ENCODE measurements around the gene MYBPHL.
A peak's percentile ranks its signal among the peaks of the same experiment; 100 is the strongest.

MYBPHL gene, protein sequence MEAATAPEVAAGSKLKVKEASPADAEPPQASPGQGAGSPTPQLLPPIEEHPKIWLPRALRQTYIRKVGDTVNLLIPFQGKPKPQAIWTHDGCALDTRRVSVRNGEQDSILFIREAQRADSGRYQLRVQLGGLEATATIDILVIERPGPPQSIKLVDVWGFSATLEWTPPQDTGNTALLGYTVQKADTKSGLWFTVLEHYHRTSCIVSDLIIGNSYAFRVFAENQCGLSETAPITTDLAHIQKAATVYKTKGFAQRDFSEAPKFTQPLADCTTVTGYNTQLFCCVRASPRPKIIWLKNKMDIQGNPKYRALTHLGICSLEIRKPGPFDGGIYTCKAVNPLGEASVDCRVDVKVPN

GRCh38 chr1:109306832-109307273, at the start of gene MYBPHL:
Gene MYBPHL, minus strand, starts transcription at chr1:109307011. Its CDS starts 20 bp downstream, at chr1:109306991.
- no peak for DNase-seq

DNA sequence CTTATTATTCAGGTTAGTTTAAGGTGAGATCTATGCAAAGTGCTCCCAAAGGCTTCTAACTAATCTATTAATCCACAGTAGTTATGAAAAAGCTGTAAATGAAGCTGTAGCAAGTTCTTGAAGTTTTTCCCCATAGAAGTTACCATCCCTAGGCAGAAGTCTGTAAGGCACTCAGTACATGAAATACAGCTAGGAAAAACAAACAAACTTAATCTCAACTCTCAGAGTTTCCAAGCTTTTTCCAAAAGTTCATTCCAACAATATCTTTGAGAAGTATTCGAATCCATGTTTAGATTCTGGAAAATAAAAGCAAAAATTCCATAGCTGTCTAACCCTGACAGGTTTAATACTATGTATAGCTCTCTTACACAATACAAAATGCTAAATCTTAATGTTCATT, 49.7 kb upstream of the MYBPHL start:
- no peak for DNase-seq

DNA sequence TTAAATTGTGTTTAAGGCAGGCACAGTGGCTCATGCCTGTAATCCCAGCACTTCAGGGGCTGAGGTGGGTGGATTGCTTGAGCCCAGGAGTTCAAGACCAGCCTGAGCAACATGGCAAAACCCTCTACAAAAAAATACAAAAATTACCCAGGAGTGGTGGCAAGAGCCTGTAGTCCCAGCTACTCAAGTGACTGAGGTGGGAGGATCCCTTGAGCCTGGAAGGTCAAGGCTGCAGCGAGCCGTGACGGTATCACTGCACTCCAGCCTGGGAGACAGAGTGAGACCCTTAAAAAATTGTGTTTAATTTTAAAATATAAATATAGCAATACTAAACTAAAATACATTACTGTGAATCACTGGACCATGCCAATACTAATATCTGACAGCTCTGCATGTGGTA, 48.1 kb upstream of the MYBPHL start:
- DNase-seq: no peak

GRCh38 chr1:109351457-109351856, 44.6 kb upstream of the MYBPHL start:
- DNase-seq: no peak

DNA sequence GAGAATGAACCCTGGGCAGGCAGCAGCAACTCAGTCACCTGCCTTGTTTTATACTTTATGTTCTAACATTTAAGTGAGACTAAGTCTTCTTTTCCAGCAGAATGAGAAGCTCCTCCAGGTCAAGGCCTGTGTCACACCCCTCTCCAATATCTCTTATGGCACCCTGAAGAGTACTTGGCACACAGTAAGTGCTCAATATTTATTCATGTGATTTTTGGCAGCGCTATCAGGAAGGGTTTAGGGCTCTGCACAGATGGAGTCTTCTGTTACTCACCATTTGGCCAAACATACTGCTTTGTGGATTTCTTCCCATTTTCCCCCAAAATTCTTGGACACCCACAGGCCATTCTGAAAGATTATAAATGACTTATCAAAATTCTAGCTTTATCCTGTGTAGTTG, 43.8 kb upstream of the MYBPHL start:
- DNase-seq: no peak

DNA sequence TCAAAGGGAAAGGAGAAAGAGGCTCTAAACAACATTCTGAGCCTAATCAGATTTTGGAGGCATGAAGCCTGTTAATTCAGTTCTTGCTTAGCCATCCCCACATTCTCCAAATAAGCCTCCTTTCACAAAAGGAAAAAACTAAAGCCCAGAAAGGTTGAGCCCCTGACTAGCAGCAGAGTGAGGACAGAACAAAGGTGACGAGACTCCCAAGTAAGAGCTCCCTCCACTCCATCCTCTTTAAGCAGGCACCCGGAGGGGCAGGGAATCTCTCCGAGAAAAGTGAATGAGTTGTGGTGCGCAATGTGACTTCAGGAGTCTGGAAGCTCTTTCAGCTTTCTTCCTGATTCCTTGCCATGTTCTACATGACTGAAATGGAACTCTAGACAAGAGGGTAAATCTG, 43.4 kb upstream of the MYBPHL start:
- no peak for DNase-seq

GRCh38 chr1:109347511-109347910, 40.7 kb upstream of the MYBPHL start:
- DNase-seq: no peak

DNA sequence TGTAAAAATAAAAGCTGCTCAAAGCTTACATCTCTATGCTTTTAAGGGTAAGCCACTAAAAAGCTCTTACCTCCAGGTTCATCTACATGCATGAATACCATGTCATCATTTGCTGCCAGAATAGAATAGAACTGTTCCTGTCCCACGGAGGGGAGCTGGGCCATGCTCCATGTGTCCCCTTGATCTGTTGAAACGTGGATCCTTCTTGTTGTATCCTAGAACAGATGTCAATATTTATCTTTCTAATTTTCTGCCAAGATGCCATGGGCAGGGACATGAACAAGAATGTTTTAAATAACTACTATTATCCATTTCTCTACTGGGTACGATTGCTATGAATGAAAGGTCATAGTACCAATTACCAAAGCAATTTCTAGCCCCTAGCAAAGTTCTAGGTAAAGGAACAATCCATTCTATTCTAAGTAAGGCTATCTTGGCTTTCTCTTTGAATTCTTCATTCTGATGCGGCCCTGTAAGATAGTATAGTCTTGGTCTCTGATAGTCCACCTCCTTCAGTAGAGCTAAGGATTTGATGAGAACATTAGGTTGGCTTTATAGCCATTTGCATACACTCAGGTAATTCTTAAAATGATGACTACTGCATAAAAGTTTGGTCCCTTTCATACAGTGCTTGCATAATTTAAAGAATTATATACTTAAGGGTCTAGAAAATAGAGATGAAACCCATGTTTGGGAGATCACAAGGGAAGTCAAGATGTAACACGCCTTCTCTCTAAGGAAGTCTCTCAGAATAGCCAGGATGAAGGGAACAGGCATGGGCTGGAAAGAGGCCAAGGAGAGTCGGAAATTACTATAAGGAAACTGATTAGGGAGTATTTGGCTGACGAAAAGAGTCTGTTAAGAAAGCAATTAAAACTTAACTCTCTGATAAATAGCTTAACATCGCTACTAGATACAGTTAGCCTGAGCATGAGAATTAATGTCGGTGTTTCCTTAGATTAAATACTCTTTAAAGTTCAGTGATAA, 35.4 kb upstream of the MYBPHL start:
- no peak for DNase-seq

DNA sequence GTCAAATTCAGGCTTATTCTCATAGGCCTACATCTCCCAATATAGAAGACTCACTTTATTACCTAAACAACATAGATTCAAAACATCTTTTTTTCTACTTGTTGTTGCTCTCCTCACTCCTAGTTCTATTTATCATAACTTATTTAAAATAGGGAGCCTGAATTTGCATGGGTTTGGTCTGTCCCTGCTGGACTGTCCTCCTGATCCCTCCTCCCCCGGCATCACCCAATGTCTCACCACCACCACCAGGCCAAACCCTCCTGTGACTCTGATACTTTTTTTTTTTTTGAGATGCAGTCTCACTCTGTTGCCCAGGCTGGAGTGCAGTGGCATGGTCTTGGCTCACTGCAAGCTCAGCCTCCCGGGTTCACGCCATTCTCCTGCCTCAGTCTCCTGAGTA, 31.8 kb upstream of the MYBPHL start:
- DNase-seq: no peak

- no peak for DNase-seq
Observed at GRCh38 chr1:109338091-109338490, 31.3 kb upstream of the MYBPHL start.

- DNase-seq: no peak
Observed at GRCh38 chr1:109335091-109335490, 28.3 kb upstream of the MYBPHL start.

DNA sequence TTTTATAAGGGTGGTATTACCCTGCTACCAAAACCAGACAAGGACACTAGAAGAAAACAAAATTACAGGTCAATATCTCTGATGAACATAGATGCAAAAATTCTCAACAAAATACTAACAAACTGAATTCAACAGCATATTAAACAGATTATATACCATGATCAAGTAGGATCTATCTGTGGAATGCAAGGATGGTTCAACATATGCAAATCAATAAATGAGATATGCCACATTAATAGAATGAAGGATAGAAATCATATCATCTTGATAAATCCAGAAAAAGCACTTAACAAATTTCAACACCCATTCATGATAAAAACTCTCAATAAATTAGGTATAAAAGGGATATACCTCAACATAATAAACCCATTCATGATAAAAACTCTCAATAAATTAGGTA, 24.3 kb upstream of the MYBPHL start:
- DNase-seq: no peak

DNA sequence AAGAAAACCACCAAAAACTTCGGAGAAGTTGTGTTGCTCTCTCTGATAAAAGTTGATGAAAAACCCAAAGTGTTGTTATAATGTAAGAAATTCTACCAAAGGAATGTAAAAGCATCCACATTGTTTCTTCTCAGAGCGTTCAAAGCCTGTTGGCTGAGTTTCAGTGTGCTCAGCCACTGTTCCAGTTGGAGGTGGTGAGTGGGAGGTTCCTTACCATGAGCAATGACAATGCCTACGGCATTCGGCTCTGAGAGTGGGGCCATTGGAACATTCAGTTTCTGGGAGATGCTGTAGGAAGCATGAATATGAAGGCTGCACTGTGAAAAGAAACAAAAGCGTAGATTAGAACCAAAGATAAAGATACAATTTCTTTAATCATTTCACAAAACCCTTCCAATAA, 20.5 kb upstream of the MYBPHL start:
- DNase-seq: no peak

DNA sequence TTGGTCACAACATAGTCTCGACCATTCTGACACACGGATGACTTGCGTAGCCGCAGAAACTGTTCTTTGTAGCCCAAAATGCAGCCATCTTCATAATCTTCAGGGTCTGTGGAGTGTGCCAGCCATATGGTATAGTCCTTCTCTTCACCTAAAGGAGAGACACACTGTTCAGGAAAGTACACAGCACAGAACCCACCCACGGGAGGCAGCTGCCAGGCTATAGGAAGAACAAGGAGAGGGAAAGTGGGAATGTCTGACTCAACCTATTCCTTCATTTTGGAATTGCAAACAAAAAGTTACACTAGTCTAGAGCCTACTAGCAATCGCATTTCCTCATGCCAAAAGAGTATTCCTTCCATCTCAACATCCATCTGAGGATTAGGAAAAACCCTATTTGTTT, 16.2 kb upstream of the MYBPHL start:
- no peak for DNase-seq

DNA sequence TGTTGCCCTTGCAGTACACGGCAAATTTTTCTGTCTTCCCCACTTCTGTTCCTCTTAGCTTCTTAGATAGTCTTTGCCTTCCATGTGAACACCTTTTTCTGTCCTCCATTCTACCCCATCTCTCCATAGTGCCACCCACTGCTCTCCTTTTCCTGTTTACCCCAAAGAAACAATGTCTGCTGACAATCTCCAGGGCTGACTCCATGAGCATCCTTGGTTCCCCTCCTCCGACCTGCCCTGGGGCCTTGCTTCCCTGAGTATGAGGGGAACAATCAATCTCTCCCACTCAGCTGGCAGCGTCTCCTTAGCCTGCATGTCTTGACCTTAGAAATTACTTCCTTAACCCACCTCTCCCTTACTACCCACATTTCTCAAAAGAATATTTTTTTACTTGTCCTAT, 12.3 kb upstream of the MYBPHL start:
- no peak for DNase-seq

GRCh38 chr1:109316506-109316905, 9.7 kb upstream of the MYBPHL start:
- DNase-seq: no peak

DNA sequence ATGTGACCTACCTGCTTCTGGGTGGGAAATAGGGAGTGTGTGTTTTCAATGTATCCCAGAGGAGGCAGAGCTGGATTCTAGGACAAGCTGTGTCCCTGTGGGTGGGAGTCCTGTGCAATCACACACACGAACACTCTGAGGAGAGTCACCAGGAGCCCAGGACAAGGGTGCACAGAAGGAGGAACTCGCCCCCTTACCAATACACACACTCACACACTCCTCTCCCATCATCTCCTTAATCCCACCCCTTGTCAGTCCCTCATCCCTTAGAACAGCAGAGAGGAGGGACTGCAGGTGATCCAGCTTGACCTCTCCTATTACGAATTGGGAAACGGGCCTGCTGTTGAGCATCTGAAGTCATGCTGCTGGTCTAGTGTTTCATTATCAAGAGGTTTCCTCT, 8.5 kb upstream of the MYBPHL start:
- DNase-seq: no peak

- DNase-seq: no peak
Observed at GRCh38 chr1:109314795-109315194, 8.0 kb upstream of the MYBPHL start.

DNA sequence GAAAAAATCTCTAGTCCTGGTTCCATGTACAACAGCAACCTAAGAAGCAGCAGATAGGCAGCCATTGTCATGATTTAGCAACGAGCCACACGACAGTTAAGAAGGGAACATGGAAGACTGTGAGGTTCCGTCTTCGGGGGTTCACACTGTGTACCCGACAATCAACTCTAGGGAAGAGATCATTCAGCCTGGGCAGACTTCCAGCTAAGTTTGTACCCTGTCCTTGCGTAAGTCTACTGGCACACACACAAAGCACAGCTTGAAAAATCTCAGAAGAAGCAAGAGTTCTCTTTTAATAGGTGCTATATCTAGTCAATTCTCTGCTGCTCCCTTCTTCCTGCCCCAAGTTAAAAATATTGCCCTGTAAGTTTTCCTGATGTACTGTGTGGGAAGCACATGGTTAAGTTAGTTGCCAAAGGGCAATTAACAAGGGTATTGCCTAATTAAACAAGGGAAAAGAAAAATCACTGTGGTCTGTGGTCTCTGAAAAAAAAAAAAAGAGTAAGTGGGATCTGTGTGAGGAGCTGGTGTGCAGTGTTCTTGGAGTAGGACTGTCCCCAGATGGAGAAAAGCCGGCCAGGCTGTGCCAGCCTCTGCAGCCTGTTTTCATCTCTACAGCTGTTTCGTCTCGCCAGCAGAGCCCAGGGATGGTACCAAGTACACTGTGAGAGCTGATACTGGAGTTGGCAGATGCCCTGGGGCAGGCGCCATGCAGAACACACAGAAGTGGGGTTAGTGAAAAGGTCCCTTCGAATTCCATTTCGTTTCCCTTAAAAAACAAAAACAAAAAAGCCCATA, 6.4 kb upstream of the MYBPHL start:
- peak; percentile 83 for DNase-seq

DNA sequence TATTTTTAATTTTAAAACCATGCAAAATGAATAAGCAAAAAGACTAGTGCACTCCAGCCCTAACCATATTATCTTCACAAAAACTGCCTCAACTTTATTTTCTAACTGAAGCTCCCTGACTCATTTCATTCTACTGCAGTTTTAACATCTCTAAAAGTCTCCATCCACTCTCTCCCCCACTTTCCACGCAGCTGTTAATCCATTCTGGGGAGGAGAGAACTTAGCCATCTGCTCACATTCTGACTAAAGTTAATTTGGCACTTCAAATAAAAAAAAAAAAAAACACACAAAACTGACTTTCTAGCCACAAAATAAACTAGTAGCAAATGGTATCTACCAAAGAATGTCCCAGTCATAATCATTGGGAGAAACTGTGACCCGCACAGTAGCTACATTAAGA, 5.4 kb upstream of the MYBPHL start:
- no peak for DNase-seq

GRCh38 chr1:109309347-109309746, 2.5 kb upstream of the MYBPHL start:
- no peak for DNase-seq

GRCh38 chr1:109307274-109308021, 637 bp upstream of the MYBPHL start:
- peak; percentile 46 for DNase-seq
